Uterus (tissue), 2 donors: ENCODE data around the gene CACNB2.

ENCODE experiments used
- CTCF ChIP-seq, 4 experiments: fragments of 200-600 bp in 2 of 4; fragments of 450-650 bp in 2 of 4; sonication (generic) in 2 of 4; IDR thresholded peaks; one replicate each; pipeline ENCODE4 v1.5.1; 2016 to 2019; ENCODE audit warnings: antibody characterized with exemption in 4 of 4, mild to moderate bottlenecking in 2 of 4, moderate library complexity in 1 of 4
- POLR2A ChIP-seq, 2 donors: fragments of 450-650 bp; IDR thresholded peaks; one replicate each; pipeline ENCODE4 v1.6.1; 2016; ENCODE audit warnings: antibody characterized with exemption in 2 of 2, mild to moderate bottlenecking in 1 of 2, moderate library complexity in 1 of 2

GRCh38 chr10:18472977-18473376 is 332.8 kb downstream of the CACNB2 start:
- no peak for TF ChIP-seq CTCF (IDR thresholded peaks at IDR 0.05)
- TF ChIP-seq POLR2A (IDR thresholded peaks at IDR 0.05) = no peak
